GM13976 (cell line): Measurements from ENCODE around the gene NKD1.
A peak's percentile ranks its signal among the peaks of the same experiment; 100 is the strongest.

Experiments used
- DNase-seq: peaks from one replicate; pipeline ENCODE4 v3.0.0; 2012; ENCODE audit warnings: low spot score
- in situ Hi-C: fragments of 300-500 bp; cut with MboI; formaldehyde crosslinking; loops from one replicate; pipeline ENCODE4 v1.12.0; 2022; ENCODE audit warnings: low sequenced_read_pairs, mixed read lengths, inconsistent platforms; ENCODE audit not compliant: unreplicated experiment
- TF ChIP-seq, protein P1 (sequence below): IDR thresholded peaks from 2 replicates; pipeline ENCODE4 v1.5.1; 2012; ENCODE audit warnings: borderline replicate concordance, mild to moderate bottlenecking; ENCODE audit not compliant: insufficient read depth; ENCODE audit errors: extremely low read depth, missing control alignments, control extremely low read depth

NKD1 gene

DNA sequence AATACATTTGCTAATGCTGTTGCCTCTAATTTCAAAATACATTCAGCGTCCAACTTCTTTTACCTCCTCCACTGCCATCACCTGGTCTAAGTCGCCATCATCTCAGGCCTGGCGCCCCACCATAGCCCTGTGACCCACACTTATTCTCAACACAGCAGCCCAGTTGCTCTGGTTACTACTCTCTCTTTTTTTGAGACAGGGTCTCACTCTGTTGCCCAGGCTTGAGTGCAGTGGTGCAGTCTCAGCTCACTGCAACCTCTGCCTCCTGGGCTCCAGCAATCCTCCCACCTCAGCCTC is 7.5 kb upstream of the NKD1 start:
- TF ChIP-seq, protein P1, sequence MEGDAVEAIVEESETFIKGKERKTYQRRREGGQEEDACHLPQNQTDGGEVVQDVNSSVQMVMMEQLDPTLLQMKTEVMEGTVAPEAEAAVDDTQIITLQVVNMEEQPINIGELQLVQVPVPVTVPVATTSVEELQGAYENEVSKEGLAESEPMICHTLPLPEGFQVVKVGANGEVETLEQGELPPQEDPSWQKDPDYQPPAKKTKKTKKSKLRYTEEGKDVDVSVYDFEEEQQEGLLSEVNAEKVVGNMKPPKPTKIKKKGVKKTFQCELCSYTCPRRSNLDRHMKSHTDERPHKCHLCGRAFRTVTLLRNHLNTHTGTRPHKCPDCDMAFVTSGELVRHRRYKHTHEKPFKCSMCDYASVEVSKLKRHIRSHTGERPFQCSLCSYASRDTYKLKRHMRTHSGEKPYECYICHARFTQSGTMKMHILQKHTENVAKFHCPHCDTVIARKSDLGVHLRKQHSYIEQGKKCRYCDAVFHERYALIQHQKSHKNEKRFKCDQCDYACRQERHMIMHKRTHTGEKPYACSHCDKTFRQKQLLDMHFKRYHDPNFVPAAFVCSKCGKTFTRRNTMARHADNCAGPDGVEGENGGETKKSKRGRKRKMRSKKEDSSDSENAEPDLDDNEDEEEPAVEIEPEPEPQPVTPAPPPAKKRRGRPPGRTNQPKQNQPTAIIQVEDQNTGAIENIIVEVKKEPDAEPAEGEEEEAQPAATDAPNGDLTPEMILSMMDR, result no peak
- in situ Hi-C loops, result no loop called here
- no peak for DNase-seq

DNA sequence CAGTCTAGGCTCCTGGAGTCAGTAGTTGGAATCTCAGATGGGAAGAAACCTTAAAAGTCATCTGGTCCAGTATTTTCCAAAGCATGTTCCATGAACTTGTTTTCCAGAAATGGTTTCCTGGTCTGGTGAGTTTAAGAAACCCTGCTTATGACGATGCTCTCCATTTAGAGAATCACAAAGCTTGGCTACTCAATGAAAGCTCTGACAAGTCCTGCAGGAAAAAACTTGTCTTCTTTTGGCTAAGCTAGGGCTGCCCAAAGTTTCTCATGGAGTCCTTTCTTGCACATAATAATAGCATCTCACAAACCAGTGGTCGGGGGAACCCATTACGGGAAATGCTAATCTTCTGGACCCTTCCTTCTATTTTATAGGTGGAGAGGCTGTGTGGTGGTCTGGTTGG is 5.5 kb upstream of the NKD1 start:
- no peak for DNase-seq
- TF ChIP-seq, protein P1, result no peak

DNA sequence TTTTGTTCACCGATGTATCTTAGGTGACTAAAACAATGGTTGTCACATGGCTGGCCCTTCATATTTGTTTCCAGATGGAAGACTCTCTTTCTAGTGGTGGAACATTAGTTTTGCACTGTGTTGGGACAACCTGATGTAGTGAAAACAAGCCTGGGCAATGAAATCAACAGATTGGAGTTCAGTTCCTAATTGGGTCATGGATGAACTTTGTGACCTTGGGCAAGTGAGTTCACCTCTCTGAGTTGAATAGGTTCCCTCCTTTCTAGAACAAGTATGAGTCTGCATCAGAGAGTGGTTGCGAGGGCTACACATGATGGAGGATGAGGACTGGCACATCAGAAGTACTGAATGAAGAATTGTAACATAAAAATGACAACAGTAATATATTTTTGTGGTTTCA is 2.1 kb upstream of the NKD1 start:
- in situ Hi-C loops, result no loop called here
- TF ChIP-seq, protein P1, result no peak
- no peak for DNase-seq

More for the DNA sequence above, 5.5 kb upstream of the NKD1 start:
- in situ Hi-C loops, result no loop called here

DNA sequence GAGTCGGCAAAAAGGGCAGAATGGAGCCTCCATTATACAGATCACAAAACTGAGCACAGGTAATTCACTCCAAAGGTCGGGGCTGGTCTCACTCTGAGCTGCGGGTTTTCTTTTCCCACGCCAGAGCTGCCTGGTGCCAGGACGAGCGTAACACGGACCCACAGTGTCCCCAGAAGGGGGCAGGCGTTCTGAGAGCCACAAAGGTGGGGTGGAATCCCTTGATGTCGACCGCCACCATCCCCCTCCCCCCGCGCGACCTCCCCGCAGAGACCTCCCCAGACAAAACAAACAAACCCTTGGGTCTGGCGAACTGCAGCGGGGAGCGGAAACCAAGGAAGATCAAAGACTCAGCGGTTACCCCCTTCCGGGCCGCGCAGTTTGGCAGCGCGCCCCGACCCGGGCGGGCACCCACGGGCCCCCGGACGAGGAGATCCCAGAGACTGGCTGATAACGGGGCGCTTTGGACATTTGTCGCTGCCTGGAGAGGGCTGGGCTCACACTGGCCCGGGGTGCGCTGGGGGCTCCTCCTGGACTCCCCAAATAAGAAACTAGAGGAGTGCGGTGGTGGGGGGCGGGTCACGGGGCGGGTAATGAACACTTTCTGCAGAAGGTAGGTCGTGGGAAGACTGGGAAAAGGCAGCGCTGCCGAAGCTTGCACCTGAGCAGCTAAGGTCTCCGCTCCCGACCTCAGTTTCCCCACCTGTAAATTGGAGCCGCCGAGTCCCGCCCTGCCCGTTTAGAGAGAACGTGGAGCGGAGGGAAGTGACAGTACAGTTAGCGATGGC is 664 bp upstream of the NKD1 start:
- peak; percentile 70 for DNase-seq
- TF ChIP-seq, protein P1, result peak; percentile 66
- in situ Hi-C loops, result no loop called here

DNA sequence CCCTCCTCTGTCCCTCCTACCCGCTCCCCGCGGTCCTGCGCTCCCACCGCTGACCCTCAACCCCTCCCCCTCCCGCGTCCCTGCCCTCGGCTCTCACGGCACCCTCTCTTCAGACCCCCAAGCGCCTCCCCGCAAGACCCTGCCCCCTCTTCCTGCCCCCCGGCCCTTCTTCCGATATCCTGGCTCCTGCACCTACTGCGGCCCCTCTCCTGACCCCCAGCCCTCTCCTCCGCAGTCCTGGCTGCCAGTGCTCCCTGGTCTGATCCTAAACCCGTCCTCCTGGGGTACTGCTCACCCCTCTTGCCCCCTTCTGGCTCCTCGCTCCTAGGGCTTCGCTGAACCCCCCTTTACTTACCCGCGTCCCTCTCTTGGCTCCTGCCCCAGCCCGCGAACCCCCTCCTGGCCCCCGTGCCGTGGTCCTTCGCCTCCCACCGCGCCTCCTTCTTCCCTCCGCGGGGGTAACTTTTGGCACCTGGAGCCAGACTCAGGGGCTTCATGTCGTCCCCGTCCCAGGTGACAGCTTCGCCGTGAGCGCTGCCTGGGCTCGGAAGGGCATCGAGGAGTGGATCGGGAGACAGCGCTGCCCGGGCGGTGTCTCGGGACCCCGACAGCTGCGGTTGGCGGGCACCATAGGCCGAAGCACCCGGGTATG is 839 bp downstream of the NKD1 start:
- TF ChIP-seq, protein P1, result no peak
- in situ Hi-C loops, result no loop called here
- no peak for DNase-seq

DNA sequence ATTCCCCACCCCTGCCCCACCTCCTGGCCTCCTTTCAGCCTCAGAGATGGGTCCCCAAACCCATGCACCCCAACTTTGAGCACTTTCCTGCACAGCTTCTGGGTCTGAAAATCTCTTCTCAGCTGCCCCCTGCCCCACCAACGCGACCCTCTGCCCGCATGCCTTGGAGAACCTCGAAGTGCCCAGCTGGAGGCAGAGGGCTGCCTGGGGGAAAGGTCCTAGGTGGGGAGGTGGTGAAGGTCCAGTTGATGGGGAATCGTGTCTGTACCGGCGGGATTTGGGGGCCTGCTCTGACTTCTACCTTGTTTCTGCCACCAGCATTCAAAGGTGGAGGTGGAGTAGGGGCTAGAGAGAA is 1.3 kb downstream of the NKD1 start:
- in situ Hi-C loops, result no loop called here
- no peak for DNase-seq
- TF ChIP-seq, protein P1, result no peak
